Liver (tissue), 3 donors: ENCODE results near the gene DRD4.

Source experiments
- CTCF ChIP-seq: fragments of 150-350 bp; IDR thresholded peaks from 2 replicates; pipeline ENCODE4 v1.5.1; 2017; ENCODE audit warnings: improper control_type of control experiment, low read depth, low read length; ENCODE audit not compliant: missing input control
- EGR1 ChIP-seq, 2 donors: IDR thresholded peaks; 2 replicates each; pipeline ENCODE4 v1.6.1; 2016 to 2018; ENCODE audit warnings: antibody characterized with exemption in 2 of 2, low read depth in 2 of 2
- MAX ChIP-seq: IDR thresholded peaks from 2 replicates; pipeline ENCODE4 v1.6.1; 2016; ENCODE audit warnings: antibody characterized with exemption
- RXRA ChIP-seq, 2 donors: IDR thresholded peaks; 2 replicates each; pipeline ENCODE4 v1.6.1; 2017 to 2018; ENCODE audit warnings: antibody characterized with exemption in 2 of 2, mild to moderate bottlenecking in 1 of 2
- donor health status: healthy.
- donor health status: healthy.

GRCh38 chr11:680476-680875, 43.4 kb downstream of the DRD4 start:
- TF ChIP-seq MAX = no peak
- no peak for TF ChIP-seq EGR1 (IDR thresholded peaks at IDR 0.05; ENCODE audit: low read depth in 2 of 2)
- TF ChIP-seq CTCF = no peak
- no peak for TF ChIP-seq RXRA (IDR thresholded peaks at IDR 0.05)
